GM18858 (cell line): Measurements from ENCODE around the gene LSAMP.
"Not testable (repeated sequence)": the region's sequence is repeated elsewhere in the genome, so short reads cannot be mapped to it uniquely, and the experiment has no call there.

Experiments used
- ATAC-seq: cut with Tn5 transposase; IDR thresholded peaks from one replicate; pipeline ENCODE4 v1.9.1; 2021; ENCODE audit not compliant: unreplicated experiment

The LSAMP gene

GRCh38 chr3:115857518-115858136 lies 587.7 kb downstream of the LSAMP start:
- no peak for ATAC-seq

- no peak for ATAC-seq
These were observed 589.4 kb downstream of the LSAMP start for GRCh38 chr3:115855911-115856310.

GRCh38 chr3:115853104-115853503 lies 592.2 kb downstream of the LSAMP start:
- ATAC-seq: no peak

- ATAC-seq: no peak
These were observed 593.0 kb downstream of the LSAMP start for GRCh38 chr3:115852278-115852677.

- no peak for ATAC-seq
These were observed 593.7 kb downstream of the LSAMP start for GRCh38 chr3:115851571-115851970.

- no peak for ATAC-seq
These were observed 596.6 kb downstream of the LSAMP start for GRCh38 chr3:115848641-115849040.

- no peak for ATAC-seq
These were observed 599.3 kb downstream of the LSAMP start for GRCh38 chr3:115845986-115846385.

- not testable (repeated sequence) for ATAC-seq
These were observed 600.6 kb downstream of the LSAMP start for GRCh38 chr3:115844729-115845128.

GRCh38 chr3:115843206-115843605 lies 602.1 kb downstream of the LSAMP start:
- no peak for ATAC-seq

GRCh38 chr3:115839246-115839645 lies 606.0 kb downstream of the LSAMP start:
- ATAC-seq: no peak

GRCh38 chr3:115838786-115839185 lies 606.5 kb downstream of the LSAMP start:
- ATAC-seq: no peak

GRCh38 chr3:115836944-115837343 lies 608.3 kb downstream of the LSAMP start:
- ATAC-seq: no peak

GRCh38 chr3:115835946-115836345 lies 609.3 kb downstream of the LSAMP start:
- no peak for ATAC-seq

- no peak for ATAC-seq
These were observed 611.2 kb downstream of the LSAMP start for GRCh38 chr3:115834068-115834467.

GRCh38 chr3:115833074-115833473 lies 612.2 kb downstream of the LSAMP start:
- no peak for ATAC-seq

- no peak for ATAC-seq
These were observed 613.0 kb downstream of the LSAMP start for GRCh38 chr3:115832265-115832664.

GRCh38 chr3:115831864-115832263 lies 613.4 kb downstream of the LSAMP start:
- no peak for ATAC-seq

GRCh38 chr3:115830764-115831395 lies 614.4 kb downstream of the LSAMP start:
- no peak for ATAC-seq

GRCh38 chr3:115828401-115828800 lies 616.9 kb downstream of the LSAMP start:
- no peak for ATAC-seq

- no peak for ATAC-seq
These were observed 617.8 kb downstream of the LSAMP start for GRCh38 chr3:115827495-115827894.

- no peak for ATAC-seq
These were observed 620.2 kb downstream of the LSAMP start for GRCh38 chr3:115825046-115825445.

- ATAC-seq: no peak
These were observed 622.2 kb downstream of the LSAMP start for GRCh38 chr3:115823083-115823482.

- no peak for ATAC-seq
These were observed 622.7 kb downstream of the LSAMP start for GRCh38 chr3:115822579-115822978.
